ENCODE data around the gene ANXA6.

GRCh38 chr5:151094852-151095245 lies 62.7 kb downstream of the ANXA6 start:
- TF ChIP-seq POLR2AphosphoS5 (IDR thresholded peaks at IDR 0.05) (no peak), POLR2A (IDR thresholded peaks at IDR 0.05) (no peak), CTCF (IDR thresholded peaks at IDR 0.05) (no peak), EP300 (IDR thresholded peaks at IDR 0.05) (no peak)

Data from stomach (tissue), 4 donors.